Cerebellar nuclear complex (tissue), 1 donor: ENCODE data around the gene RIOK1.
"Not testable (repeated sequence)": the region's sequence is repeated elsewhere in the genome, so short reads cannot be mapped to it uniquely, and the experiment has no call there.

ENCODE experiments used
- DNase-seq, 2 experiments: peaks; one replicate each; lab custom pipeline; 2025; lab: John Stamatoyannopoulos, UW

RIOK1 gene

DNA sequence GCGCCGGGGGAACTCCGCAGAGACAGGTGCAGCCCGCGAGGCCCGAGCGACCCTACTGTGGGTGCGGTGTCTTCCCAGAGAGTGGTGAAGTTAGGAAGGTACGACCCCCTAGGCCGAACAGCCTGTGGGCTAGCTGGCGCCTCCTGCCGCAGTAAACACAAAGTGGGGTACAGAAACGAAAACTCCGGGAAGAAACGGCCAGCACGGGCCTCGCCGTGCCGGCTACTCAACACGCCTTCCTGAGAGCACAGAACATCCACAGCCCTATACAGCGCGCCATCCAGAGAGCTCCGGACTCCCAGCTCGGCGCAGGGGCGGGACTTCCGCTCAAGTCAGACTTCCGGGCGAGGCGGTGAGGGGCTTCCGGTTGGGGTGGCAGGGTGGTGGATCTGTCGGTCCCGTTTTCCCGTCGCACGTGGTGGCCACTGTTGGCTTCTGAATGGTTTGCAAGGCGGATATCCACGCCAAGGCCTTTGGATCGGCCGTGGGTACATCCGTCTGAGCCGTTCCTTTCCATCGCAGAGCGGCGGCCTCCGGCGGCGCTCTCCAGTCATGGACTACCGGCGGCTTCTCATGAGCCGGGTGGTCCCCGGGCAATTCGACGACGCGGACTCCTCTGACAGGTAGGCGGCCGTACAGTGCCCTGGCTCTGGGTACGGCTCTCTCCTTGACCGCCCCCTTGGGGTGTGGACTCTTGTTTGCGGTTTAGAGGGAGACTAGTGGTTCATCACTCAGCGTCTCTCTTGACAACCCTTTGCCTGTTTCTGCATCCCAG lies at the start of gene RIOK1, which contains the start of gene CAGE1:
Gene RIOK1 (plus strand): TSS at position 358 of the 775 bp plus-strand sequence. CDS start 195 bp downstream, at position 553.
Gene CAGE1 (minus strand): TSS at position 292 of the 775 bp plus-strand sequence. CDS start 2,569 bp downstream, outside the sequence.
- DNase-seq, result peak; percentile 56 to 72

DNA sequence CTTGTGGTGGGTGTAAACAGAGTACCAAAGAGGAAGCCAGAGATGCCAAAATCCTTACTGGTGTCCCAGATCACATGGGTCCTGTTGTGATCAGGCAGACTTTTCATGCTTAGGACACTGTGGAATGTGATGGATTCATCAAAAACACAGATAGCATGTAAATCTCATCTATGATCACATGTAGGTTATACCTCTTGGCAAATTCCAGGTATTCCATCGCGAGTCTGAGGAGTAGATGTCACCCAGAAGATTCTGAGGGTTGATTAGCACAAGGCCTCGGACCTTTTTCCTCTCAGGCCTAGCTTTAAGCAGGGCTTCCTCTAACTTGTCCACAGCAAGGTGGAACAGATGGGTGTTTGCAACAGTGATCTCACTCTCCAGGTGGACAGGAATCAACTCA lies 48.3 kb upstream of the RIOK1 start:
- DNase-seq, result no peak

DNA sequence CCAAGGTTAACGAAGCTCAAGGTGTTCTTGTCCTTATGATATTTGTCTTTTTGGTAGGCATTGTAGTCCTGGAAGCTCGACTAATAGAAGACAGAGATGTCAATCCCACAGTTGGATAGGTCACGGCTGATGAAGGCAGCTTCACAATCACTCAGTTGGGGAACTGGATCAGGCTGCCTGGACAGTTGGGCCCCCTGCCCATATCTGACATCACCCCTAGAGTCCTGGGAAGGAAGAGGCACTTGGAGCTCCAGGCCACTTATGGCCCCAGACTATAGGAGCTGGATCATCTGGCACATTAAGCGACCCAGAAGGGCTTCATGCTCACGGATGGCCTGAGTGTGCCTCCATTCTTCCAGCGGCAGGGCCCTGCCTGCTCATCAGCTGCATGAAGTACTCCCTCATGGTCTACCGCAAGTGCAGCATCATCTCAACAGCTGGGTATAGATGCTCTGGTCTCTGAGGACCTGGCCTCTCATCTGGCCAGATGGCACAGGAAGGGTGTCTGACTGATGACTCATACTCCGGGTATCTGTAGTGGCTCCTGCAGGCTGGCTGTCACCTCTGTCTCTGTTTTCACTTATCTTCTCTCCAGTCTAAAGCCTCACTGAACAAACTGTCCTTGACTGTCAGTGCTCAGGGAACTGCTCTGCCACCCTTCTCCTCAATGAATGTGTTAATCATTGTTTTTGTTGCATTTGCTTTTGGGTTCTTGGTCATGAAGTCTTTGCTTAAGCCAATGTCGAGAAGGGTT lies 47.4 kb upstream of the RIOK1 start:
- DNase-seq, result no peak

DNA sequence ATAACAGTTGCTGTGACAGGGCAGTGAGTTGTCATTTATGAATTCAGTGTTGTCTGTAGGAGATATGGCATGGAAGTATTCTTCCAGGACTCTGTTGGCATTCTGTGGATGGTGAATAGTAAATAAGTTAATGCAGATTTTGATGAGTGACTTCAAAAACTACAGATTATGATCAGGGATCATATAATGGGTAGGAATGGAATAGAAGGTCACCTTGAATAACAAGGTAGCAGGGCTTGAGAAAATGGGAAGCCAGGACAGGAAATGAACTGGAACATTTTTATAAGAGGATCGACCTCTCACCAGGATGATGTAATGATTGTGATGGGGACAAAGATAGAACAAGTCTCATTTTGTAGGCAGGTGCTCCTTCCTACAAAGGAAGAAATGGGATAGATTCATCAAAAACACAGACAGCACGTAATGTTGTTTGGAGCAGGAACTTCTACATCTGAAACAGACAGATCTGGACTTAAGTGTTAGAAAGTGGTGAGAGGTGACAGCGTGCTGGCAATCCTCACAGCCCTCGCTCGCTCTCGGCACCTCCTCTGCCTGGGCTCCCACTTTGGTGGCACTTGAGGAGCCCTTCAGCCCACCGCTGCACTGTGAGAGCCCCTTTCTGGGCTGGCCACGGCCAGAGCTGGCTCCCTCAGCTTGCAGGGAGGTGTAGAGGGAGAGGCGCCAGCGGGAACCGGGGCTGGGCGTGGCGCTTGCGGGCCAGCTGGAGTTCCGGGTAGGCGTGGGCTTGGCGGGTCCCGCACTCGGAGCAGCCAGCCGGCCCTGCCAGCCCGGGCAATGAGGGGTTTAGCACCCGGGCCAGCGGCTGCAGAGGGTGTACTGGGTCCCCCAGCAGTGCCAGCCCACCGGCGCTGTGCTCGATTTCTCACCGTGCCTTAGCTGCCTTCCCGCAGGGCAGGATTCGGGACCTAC lies 45.8 kb upstream of the RIOK1 start:
- DNase-seq, result no peak

DNA sequence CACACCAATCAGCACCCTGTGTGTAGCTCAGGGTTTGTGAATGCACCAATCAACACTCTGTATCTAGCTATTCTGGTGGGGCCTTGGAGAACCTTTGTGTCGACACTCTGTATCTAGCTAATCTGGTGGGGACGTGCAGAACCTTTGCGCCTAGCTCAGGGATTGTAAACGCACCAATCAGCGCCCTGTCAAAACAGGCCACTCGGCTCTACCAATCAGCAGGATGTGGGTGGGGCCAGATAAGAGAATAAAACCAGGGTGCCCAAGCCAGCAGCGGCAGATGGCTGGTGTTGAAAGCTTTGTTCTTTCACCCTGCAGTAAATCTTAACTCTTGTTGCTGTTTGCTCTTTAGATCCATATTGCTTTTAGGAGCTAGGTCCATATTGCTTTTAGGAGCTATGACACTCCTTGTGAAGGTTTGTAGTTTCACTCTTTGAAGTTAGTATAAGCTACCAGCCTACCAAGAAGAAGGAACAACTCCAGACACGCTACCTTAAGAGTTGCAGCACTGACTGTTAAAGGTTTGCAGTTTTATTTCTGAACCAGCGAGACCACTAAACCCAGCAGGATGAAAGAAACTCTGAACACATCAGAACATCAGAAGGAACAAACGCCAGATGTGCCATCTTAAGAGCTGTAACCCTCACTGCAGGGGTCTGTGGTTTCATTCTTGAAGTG lies 44.7 kb upstream of the RIOK1 start:
- not testable (repeated sequence) for DNase-seq

DNA sequence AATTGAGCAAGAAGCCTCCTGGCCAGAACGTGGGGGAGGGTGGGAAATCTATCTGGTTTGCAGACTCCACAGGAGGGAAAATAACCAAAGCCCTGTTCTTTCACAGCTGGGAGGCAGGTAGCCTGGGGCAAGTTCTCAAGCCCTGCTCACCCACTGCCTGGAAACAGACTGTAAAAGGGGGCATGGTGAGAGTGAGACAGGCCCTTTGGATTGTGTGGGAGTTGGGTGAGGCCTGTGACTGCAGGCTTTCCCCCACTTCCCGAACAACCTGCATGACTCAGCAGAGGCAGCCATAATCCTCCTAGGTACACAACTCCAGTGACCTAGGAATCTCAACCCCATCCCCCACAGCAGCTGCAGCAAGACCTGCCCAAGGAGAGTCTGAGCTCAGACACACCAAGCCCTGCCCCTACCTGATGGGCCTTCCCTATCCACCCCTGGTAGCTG lies 42.0 kb upstream of the RIOK1 start:
- not testable (repeated sequence) for DNase-seq

DNA sequence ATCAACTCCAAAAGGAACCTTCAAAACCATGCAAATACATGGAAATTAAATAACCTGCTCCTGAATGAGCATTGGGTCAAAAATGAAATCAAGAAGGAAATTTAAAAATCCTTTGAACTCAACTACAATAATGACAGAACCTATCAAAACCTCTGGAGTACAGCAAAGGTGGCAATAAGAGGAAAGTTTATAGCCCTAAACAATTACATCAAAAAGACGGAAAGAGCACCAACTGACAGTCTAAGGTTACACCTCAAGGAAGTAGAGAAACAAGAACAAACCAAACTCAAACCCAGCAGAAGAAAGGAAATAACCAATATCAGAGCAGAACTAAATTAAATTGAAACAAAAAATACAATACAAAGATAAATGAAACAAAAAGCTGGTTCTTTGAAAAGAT lies 39.0 kb upstream of the RIOK1 start:
- DNase-seq, result not testable (repeated sequence)

DNA sequence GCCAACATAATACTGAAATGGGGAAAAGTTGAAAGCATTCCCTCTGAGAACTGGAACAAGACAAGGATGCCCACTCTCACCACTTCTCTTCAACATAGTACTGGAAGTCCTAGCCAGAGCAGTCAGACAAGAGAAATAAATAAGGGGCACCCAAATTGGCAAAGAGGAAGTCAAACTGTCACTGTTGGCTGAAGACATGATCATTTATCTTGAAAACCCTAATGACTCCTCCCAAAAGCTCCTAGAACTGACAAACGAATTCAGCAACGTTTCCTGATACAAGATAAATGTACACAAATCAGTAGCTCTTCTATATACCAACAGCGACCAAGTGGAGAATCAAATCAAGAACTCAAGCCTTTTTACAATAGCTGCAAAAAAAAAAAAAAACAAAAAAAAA lies 37.7 kb upstream of the RIOK1 start:
- not testable (repeated sequence) for DNase-seq

DNA sequence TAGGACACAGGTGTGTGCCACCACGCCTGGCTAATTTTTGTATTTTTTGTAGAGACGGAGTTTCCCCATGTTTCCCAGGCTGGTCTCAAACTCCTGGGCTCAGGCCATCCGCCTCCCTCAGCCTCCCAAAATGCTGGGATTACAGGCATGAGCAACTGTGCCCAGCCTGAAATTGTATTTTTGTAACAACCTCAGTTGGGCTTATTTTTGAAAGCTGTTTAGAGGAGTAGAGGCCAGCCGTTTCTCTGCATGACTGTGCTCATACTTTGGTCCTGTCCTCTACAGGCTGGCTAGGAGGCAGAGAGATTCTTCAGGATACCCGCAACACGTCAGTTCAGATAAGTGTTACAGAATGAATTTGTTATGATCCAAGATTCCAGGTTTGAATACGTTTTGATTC lies 22.2 kb upstream of the RIOK1 start:
- no peak for DNase-seq

DNA sequence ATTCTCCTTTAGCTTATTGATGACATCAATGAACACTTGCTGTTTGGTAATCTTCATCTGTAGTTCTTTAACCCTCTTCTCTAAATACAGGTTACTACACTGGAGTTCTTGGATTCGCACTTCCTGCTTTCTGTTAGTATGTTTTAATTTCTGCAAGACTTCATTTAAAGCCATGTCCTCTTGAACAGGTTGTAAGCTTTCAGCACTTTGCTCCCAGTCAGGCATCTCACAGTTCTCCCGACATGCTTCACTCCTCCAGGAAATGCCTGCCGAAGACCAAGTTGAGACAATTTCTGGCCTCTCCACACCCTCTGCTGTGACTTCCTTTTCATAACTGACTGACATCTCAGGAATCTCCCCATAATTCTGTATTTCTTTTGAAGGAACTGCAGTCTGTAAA lies 15.9 kb upstream of the RIOK1 start:
- no peak for DNase-seq

DNA sequence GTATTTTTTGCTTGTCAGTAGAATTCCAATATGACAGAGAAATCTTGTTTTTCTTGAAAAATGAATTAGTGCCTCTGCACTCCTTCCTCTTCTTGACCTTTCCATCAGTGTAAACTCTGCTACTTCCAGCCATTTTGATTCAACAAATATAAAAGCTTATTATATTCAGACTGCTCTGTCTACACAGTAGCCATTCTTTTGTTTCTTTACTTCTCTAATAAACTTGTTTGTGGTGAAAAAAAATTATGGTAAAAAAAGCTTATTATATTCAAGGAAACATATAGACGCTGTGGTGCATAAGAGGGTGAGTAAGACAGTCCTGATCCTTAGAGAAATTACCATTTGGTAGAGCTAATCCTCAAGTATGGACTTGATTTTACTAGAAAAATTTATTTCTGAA lies 11.6 kb upstream of the RIOK1 start:
- no peak for DNase-seq

DNA sequence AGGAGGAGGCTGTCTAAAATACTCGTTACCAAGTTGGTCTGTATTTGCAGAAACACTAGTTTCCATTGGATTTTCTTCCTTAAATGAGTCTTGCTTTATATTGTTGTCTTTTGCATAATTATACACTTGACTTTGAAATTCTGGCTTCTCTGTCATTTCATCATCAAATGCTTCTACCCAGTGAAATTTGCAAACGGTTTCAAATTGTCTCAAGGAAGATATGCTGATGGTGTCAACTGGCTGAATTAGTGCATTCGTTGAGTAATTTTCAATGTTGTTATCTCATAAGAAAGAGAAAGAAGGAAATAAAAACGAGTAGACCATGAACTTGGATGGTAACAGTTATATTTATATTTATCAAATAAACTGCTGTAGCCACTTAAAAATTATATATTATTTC lies 10.9 kb upstream of the RIOK1 start:
- no peak for DNase-seq

DNA sequence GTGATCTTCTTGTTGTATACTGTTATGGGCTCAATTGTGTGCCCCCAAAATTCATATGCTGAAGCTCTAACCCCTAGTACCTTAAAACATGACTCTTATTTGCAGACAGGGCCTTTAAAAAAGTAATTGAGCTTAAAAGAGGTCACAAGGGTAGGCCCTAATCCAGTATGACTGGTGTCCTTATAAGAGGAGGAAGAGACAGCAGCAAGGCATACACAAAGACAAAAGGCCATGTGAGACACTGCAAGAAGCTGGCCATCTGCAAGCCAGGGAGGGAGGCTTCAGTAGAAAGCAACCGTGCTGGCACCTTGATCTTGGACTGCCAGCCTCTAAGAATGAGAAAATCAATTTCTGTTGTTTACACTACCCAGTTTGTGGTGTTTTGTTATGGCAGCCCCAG lies 8.5 kb upstream of the RIOK1 start:
- no peak for DNase-seq

DNA sequence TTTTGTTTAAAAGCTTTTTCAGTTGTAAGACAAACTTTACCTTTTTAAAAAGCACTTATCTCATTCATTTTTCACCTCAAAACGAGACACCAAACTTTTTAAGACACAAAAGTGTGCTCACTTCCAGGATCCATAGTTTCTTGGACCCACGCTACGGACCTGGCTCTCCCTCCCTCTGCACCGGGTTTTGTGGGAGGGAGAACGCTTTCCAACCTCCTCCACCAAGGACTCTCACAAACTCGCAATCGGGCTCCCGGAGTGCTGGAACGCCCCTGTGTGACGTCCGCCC lies 502 bp upstream of the RIOK1 start:
- DNase-seq, result no peak

DNA sequence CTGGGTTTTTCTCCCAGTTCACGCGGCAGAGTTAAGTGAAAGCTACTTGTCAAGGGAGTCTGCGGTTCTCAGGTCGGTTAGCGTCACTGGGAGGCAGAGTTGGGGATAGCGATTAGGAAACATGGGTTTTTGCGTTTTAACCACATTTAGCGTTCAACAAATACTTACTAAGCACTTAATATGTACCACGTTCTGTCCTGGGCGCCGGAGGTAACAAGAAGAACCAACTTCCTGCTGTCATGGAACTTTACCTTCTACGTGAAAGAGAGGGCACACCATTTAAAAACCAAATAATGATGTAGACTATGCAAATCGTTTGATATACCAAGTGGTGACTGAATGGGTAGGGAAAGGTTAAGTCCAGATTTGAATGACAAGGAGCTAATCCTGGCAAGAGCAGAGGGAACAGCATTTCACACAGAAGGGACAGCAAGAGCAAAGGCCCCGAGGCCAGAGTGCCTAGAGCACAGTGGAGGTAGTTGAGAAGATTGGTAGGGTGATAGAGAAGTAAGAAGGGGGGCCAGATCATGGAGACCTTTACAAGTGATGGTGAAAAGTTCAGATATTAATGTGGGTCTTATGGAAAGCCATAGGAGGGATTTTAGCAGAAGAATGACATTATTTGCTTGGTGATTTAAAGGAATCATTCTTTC lies 744 bp downstream of the RIOK1 start:
- no peak for DNase-seq

DNA sequence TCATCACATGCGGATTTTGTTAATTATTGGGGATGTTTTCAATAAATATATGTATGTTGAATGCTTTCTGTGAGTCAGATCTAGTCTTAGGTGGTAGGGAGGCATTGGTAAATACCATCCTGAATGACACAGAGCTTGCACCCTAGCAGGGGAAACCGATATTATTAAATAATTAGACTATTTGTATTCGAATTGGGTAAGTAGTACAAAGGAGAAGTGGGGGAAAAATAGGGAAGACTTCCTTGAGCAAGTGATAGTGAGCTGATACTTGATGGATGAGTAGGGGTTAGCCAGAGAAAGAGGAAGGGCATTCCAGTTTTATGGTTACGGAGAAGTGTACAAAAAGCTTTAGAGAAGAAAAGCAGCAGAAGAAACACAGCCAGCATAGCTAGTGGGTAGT lies 1.5 kb downstream of the RIOK1 start:
- DNase-seq, result no peak

DNA sequence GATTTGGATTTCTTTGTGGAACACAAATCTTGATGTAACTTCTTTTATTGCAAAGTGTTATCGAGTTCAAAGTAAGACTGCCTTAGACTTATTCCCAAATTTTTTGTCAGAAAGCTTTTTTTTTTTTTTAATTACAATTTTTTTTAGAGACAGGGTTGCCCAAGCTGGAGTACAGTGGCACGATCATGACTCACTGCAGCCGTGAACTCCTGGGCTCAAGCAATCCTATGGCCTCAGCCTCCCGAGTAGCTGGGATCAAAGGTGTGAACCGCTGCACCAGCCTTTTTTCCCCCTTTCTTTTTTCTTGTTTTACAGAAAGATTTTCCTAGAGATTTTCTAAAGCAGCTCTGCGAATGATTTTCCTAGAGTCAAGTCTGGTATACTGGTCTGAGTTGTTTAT lies 2.8 kb downstream of the RIOK1 start:
- no peak for DNase-seq

DNA sequence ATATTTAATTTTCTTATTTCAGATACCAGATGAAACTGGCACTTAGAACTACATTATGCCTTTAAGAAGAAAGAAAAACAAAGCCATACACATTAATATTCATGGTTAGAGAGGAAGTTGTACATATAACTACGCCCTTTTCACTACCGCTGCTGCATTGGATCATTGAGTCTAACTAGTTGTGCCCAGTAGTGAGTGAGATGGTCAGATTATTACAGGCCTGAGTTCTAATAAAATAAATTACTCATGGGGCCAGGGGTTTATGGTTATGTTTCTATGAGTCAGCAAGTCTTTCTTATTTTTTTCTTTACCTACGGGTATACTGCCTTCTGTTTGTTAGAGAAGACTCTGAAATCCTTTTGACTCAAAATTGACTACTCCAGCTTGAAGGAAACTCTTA lies 11.5 kb downstream of the RIOK1 start:
- DNase-seq, result no peak

DNA sequence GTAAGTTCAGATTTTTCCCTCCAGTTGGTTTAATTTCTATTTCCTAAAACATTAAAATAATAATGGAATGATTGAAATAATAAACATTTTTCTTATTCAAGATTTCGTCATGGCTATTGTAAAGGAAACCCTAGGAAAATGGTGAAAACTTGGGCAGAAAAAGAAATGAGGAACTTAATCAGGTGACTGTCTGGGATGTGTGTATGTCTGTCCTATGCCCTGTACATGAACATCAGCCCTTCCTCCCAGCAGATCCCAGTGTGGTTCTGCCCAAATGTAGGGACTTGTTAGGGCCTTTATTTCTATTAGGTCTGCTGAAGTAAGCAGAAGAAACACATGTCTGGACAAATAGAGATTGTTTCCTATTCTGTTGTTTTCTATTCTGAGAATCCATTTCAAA lies 13.1 kb downstream of the RIOK1 start:
- DNase-seq, result no peak

DNA sequence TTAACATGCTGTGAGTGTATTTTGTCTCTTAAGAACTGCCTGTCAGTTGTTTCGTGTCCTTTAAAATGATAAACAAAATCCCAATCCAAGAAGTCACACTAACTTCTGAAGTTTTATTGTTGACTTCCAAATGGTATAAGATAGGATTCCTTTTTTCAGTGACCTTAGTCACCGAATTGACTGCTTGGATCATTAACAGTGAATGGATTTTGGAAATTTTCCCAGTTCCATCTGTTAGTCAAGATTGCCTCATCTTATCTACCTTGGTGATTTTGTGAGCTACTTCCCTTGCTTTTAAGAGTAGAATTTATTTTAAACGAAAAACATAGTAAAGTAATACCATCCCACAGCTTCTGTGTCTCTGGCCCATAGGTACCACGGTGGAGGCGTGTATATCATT lies 14.9 kb downstream of the RIOK1 start:
- no peak for DNase-seq

DNA sequence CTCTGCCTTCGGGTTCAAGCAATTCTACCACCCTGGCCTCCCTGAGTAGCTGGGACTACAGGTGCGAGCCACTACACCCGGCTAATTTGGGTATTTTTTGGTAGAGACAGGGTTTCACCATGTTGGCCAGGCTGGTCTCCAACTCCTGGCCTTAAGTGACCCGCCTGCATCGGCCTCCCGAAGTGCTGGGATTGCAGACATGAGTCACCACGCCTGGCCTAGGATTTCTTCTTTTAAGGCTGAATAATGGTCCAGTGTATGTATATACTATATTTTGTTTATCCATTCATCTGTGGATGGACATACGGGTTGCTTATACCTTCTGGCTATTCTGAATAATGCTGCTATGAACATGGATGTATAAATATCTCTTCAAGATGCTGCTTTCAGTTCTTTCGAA lies 17.1 kb downstream of the RIOK1 start:
- no peak for DNase-seq
